C4-2B (cell line): ENCODE data around the gene SMARCA2.

Experiments used
- H3K27ac ChIP-seq: fragments of 450-650 bp; 2 replicates; pipeline ENCODE4 v1.5.1; 2017
- ZFX ChIP-seq: fragments of 450-650 bp; IDR thresholded peaks from 2 replicates; pipeline ENCODE4 v1.6.1; 2017
- TF ChIP-seq, protein P1 (sequence below): fragments of 450-650 bp; conservative IDR thresholded peaks from 2 replicates; pipeline ENCODE4 v1.5.1; 2017; ENCODE audit warnings: mild to moderate bottlenecking

The SMARCA2 gene

DNA sequence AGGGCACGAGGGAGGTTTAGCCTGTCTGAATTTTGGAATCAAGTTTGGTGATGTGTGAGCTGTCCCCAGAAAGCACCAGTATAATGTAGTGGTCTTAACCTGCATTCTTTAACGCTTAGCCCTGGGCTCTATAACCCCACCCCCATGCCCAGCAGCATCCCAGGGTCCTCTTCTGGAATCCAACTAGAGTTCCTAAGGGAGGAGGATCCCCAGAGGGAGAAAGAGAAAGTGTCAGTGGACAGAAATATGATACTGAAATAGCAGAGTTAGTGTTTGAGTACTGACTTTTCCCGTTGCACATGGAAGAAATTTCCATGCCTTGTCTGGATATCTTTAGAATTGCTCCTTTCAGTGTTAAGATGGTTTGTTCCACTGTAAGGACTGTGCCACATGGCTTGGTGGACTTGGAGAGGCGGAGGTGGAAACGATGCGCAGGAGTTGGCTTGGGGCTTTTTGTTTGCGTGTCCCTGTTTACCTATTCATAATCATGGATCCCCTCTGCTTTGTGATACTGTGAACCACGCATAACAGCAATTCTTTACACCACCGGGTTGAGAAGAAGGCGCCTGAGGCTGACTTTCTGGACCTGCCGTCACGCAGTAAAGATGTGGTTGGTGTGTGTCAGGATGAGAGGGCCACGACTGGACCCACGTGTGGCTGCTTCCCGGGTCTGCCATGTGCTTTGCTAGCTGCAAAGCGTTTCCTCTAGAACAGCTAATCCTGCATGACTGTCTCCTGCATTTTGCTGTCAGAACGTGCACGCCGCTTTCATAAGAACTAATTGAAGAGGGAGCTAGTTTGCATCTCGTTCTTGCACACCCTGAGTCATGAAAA, 142.3 kb downstream of the SMARCA2 start:
- H3K27ac ChIP-seq: peak overlapping the region; percentile 90
- TF ChIP-seq ZFX: no peak
- TF ChIP-seq, protein P1, sequence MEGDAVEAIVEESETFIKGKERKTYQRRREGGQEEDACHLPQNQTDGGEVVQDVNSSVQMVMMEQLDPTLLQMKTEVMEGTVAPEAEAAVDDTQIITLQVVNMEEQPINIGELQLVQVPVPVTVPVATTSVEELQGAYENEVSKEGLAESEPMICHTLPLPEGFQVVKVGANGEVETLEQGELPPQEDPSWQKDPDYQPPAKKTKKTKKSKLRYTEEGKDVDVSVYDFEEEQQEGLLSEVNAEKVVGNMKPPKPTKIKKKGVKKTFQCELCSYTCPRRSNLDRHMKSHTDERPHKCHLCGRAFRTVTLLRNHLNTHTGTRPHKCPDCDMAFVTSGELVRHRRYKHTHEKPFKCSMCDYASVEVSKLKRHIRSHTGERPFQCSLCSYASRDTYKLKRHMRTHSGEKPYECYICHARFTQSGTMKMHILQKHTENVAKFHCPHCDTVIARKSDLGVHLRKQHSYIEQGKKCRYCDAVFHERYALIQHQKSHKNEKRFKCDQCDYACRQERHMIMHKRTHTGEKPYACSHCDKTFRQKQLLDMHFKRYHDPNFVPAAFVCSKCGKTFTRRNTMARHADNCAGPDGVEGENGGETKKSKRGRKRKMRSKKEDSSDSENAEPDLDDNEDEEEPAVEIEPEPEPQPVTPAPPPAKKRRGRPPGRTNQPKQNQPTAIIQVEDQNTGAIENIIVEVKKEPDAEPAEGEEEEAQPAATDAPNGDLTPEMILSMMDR: no peak

DNA sequence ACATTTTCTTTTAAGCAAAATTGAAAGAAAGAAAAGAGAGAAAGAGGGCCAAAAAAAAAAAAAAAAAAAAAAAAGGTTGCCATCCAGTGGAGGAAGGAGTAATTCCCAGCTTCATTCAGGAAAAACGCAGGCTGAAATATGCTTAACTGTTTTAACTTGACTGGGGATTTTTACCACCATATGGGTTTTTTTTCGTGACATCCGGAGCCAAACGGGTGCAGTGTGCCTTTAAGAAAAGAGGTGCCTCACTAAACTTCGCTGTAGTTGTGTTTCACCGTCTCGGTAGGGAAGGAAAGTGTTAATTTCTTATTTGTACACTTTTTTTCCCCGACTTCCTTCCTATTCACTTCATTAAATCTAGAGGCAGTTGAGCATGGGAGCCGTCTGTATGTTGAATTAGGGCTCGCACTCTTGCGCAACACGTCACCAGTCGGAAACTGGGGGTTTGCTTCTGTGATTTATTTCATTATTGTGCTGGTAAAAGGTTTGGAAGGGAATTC, 143.0 kb downstream of the SMARCA2 start:
- peak overlapping the region; percentile 90 for H3K27ac ChIP-seq
- TF ChIP-seq, protein P1: peak; percentile 25
- TF ChIP-seq ZFX: no peak

DNA sequence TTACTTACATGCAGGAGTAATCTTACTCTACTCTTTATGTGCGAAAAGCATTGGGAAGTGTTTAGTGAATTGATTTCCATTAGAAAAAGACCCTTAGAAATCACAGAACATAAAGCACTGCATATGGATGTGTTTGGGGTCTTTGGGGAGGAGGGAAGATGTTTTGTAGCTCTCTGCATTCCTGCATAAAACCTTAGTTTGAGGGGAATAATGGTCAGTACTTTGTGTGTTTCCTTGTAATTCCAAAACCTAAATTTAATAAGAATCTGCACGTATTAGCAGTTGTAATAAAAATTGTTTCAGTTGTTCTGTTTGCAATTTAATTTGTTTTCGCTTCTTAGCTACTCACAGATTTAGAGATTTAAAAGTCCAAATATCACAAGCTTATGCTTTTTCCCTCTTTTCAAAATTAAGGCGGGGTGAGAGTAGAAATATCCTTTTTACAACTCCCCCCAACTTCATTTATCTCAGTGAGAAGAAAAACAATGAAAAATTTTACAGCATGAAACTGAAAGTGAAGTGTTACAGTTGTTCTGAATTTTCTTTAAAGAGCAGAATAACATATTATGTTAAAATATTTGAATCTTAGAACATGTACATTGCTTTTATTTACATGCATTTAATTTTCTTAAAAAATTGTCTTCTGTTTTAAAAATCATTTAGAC, 143.8 kb downstream of the SMARCA2 start:
- H3K27ac ChIP-seq: peak overlapping the region; percentile 90; the same call in 1 of the 2 replicates
- no peak for TF ChIP-seq ZFX
- TF ChIP-seq, protein P1: no peak

DNA sequence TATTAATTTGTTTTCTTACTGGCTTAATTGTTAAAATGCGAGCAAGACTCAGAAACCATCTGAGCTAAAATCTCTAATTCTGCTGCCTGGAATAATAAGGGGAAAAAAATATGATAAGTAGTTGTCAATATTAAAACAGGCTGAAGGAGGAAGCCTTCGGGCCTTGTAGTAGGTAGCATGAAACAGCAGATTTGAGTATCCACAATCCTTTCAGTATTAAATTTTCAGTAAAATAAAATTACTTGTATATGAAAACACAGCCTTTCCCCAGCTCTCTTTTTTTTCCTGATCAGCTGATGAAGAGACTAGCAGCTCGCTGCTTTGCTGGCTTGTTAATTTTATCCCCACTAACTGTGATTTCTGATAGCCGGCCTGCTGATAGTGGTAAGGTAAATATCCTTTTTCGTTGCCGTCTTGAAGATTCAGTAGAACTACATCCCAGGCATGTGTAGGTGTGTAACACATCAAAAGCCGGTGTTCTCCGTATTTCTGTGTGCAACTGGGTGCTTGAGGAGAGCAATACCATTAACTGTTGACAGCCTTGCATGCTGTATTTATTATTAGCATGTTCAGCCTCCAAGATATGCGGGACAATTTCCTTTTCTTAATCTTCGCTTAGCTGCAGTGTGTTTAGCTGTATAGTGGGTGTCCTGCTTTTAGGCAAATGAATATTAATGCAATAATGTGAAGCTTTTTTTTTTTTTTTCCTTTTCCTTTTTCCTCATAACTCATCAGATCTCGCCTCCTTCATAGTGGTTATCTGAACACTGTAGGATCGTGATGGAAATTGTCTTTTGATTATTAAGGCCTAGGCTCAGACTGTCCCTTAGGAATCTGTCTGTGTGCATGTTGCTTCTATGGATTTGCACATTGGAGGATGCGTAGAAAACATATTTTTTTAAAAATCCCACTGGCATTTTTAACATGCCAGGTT, 144.6 kb downstream of the SMARCA2 start:
- peak overlapping the region; percentile 71; the same call in 1 of the 2 replicates for H3K27ac ChIP-seq

DNA sequence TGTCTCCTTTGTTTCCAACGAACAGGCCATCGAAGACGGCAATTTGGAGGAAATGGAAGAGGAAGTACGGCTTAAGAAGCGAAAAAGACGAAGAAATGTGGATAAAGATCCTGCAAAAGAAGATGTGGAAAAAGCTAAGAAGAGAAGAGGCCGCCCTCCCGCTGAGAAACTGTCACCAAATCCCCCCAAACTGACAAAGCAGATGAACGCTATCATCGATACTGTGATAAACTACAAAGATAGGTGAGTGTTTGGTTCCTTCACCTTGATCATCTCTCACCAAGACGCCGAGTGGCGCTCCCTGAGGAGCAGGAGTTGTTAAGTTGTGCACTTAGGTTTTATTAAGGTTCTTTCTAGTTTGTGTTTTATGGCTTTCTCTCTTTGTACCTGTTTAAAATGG, 146.5 kb downstream of the SMARCA2 start:
- no peak overlapping the region for H3K27ac ChIP-seq
- TF ChIP-seq, protein P1: no peak
- TF ChIP-seq ZFX: no peak

More for the DNA sequence above, 144.6 kb downstream of the SMARCA2 start:
- TF ChIP-seq ZFX: peak; percentile 17; the same call in 1 of the 2 replicates
- TF ChIP-seq, protein P1: no peak

DNA sequence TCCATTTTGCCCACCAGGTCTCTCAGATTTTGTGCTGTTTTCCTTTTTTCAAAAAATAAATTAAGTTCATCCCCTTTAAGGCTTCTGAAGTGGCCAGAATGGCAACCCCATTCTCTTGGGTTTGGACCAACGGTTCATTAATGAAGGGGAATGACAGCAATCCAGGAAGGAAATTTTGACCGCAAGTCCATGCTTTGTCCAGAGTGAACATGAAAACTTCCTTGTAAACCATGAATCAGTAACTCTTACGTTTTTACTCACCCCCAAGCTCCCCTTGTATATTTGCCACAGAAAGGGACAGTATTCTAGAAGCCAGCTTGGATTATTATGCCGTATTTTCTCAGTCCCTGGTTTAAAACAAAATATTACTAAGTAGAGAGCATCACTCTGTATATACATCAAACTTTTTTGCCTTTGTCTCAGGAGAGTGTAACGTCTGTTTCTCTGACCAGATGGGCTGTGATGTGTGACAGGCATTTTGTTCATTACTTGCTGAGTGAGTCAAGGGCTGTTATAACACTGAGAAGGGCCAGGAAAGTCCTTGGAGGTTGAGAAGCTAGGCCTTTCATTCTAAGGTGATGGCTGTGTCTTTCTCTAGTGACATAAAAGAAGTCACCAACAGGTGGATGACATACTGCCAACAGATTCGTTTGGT, 148.2 kb downstream of the SMARCA2 start:
- H3K27ac ChIP-seq: no peak overlapping the region
- TF ChIP-seq ZFX: no peak
- TF ChIP-seq, protein P1: no peak
